Small intestine (tissue), 7 donors: ENCODE data around the gene PDZD7. TPM values are rescaled to one million over a fixed set of nuclear protein-coding genes. Genes with fewer than 3 reads are reported as not detected.
"Not testable (repeated sequence)": the region's sequence is repeated elsewhere in the genome, so short reads cannot be mapped to it uniquely, and the experiment has no call there.

ENCODE experiments used
- DNase-seq, 2 donors: peaks; one replicate each; pipeline versions ENCODE4 v3.0.0 to v3.0.0-alpha.2; 2013
- FAIRE-seq: peaks from 2 replicates; lab custom pipeline; 2012; peaks lifted over from hg19 to GRCh38; lab: Jason Lieb, UNC
- H3K27ac ChIP-seq, 3 donors: one replicate each; pipeline ENCODE4 v1.5.1; 2013; ENCODE audit warnings: low read length in 2 of 3, mild to moderate bottlenecking in 2 of 3, control low read depth in 1 of 3, inconsistent platforms in 1 of 3, low read depth in 1 of 3, moderate library complexity in 1 of 3
- H3K27me3 ChIP-seq, 3 donors: one replicate each; pipeline ENCODE4 v1.6.1; 2013; ENCODE audit warnings: low read length in 3 of 3, inconsistent platforms in 1 of 3; ENCODE audit not compliant: control insufficient read depth in 3 of 3, insufficient read depth in 3 of 3
- H3K36me3 ChIP-seq, 3 donors: one replicate each; pipeline ENCODE4 v1.6.1; 2013; ENCODE audit warnings: low read length in 3 of 3, inconsistent platforms in 1 of 3, low read depth in 1 of 3, mild to moderate bottlenecking in 1 of 3, moderate library complexity in 1 of 3; ENCODE audit not compliant: control insufficient read depth in 3 of 3, insufficient read depth in 2 of 3
- H3K4me1 ChIP-seq, 3 donors: one replicate each; pipeline ENCODE4 v1.6.1; 2013; ENCODE audit warnings: low read length in 2 of 3, inconsistent platforms in 1 of 3, low read depth in 1 of 3, mild to moderate bottlenecking in 1 of 3, moderate library complexity in 1 of 3; ENCODE audit not compliant: control insufficient read depth in 3 of 3, insufficient read depth in 2 of 3
- H3K4me3 ChIP-seq, 3 donors: one replicate each; pipeline ENCODE4 v1.5.1; 2013; ENCODE audit warnings: low read length in 3 of 3, control low read depth in 1 of 3, inconsistent platforms in 1 of 3, low read depth in 1 of 3, mild to moderate bottlenecking in 1 of 3, moderate library complexity in 1 of 3
- H3K9me3 ChIP-seq, 2 donors: one replicate each; pipeline ENCODE4 v1.6.1; 2013; ENCODE audit warnings: low read depth in 1 of 2, low read length in 1 of 2; ENCODE audit not compliant: control insufficient read depth in 2 of 2, insufficient read depth in 1 of 2
- WGBS, 3 donors: extraction: QIAGEN DNeasy Blood & Tissue Kit; methylation state at CpG; one replicate each; pipeline ENCODE4 v1.1.7; 2013; 5-methylcytosine and 5-hydroxymethylcytosine counted together
- polyA plus RNA-seq, 4 donors: library from polyadenylated mRNA; stranded (reverse) in 3 of 4; unstranded in 1 of 4; fragments of 200-250 nt in 3 of 4; fragments of 120-200 nt in 1 of 4; gene quantifications; one replicate each; pipeline versions ENCODE4 v1.2.1 to v1.2.3, GENCODE V29; 2013
- donor health status: healthy with polysubstance abuse.
- donor health status: control.
- donor health status: control.
- donor health status: Bipolar disorder and iron deficiency.
- donor health status: healthy.

The PDZD7 gene
- polyA plus RNA-seq, 4 donors, result 3.1 to 52.6 (median 28.8) TPM

GRCh38 chr10:100976906-100977305, 54.0 kb downstream of the PDZD7 start:
- no peak overlapping the region for H3K27ac ChIP-seq
- no peak for FAIRE-seq
- H3K9me3 ChIP-seq, result no peaks in the 10 kb centered on the region
- DNase-seq, result no peak
- WGBS, 3 donors, result 63 to 82% (median 75%) methylated on average over 3 of the region's 3 CpGs
- no peak overlapping the region for H3K4me3 ChIP-seq
- peaks cover 9 to 86% (median 11%) of the 10 kb centered on the region in 3 donors for H3K36me3 ChIP-seq
- H3K4me1 ChIP-seq, result peaks cover 0 to 16% (median 5%) of the 10 kb centered on the region in 3 donors
- no peaks in the 10 kb centered on the region for H3K27me3 ChIP-seq

- peaks cover 7 to 79% (median 8%) of the 10 kb centered on the region in 3 donors for H3K36me3 ChIP-seq
- not testable (repeated sequence) for FAIRE-seq, H3K27me3 ChIP-seq, H3K4me3 ChIP-seq, H3K27ac ChIP-seq, H3K9me3 ChIP-seq, DNase-seq
- peaks cover 0 to 31% (median 5%) of the 10 kb centered on the region in 3 donors for H3K4me1 ChIP-seq
- WGBS, 3 donors, result 84 to 92% (median 85%) methylated on average over 8 of the region's 8 CpGs
These were observed 55.5 kb downstream of the PDZD7 start for GRCh38 chr10:100975397-100975796.

- FAIRE-seq, result no peak
- WGBS, 3 donors, result 89 to 93% (median 90%) methylated on average over 6 of the region's 6 CpGs
- Histone ChIP-seq H3K4me3 (no peak overlapping the region), H3K27ac (peak overlapping the region in 1 of 3 donors; percentile 95), H3K9me3 (no peaks in the 10 kb centered on the region), H3K4me1 (peaks cover 0 to 41% (median 5%) of the 10 kb centered on the region in 3 donors), H3K36me3 (peaks cover under 1 to 56% (median 5%) of the 10 kb centered on the region in 3 donors), H3K27me3 (no peaks in the 10 kb centered on the region)
- DNase-seq, result no peak
These were observed 57.9 kb downstream of the PDZD7 start for GRCh38 chr10:100972904-100973535.

GRCh38 chr10:100972115-100972903, 58.6 kb downstream of the PDZD7 start:
- Histone ChIP-seq H3K27me3 (no peaks in the 10 kb centered on the region), H3K4me1 (peaks cover 0 to 44% (median 5%) of the 10 kb centered on the region in 3 donors), H3K36me3 (peaks cover 0 to 50% (median 2%) of the 10 kb centered on the region in 3 donors), H3K4me3 (no peak overlapping the region), H3K9me3 (no peaks in the 10 kb centered on the region), H3K27ac (peak overlapping the region in 2 of 3 donors; percentile 39 to 95)
- 73 to 81% (median 76%) methylated on average over 13 of the region's 13 CpGs for WGBS, 3 donors
- FAIRE-seq (no peak), DNase-seq (no peak)

GRCh38 chr10:100970914-100971811, 59.8 kb downstream of the PDZD7 start:
- peaks cover 0 to 46% (median 5%) of the 10 kb centered on the region in 3 donors for H3K4me1 ChIP-seq
- peak overlapping the region; percentile 39 to 95 (median 87) for H3K27ac ChIP-seq
- no peak for FAIRE-seq
- H3K4me3 ChIP-seq, result peak overlapping the region in 2 of 3 donors; percentile 86 to 94
- peak; percentile 87 to 96 for DNase-seq
- WGBS, 3 donors, result 16 to 58% (median 38%) methylated on average over 4 of the region's 4 CpGs
- no peaks in the 10 kb centered on the region for H3K27me3 ChIP-seq
- no peaks in the 10 kb centered on the region for H3K9me3 ChIP-seq
- H3K36me3 ChIP-seq, result peaks cover 0 to 46% (median 2%) of the 10 kb centered on the region in 3 donors

- no peaks in the 10 kb centered on the region for H3K9me3 ChIP-seq
- DNase-seq (peak; percentile 92 to 94), FAIRE-seq (no peak)
- H3K27me3 ChIP-seq, result no peaks in the 10 kb centered on the region
- H3K4me1 ChIP-seq, result peaks cover 0 to 46% (median 5%) of the 10 kb centered on the region in 3 donors
- H3K4me3 ChIP-seq, result peak overlapping the region; percentile 65 to 94 (median 86)
- peak overlapping the region; percentile 84 to 95 (median 87) for H3K27ac ChIP-seq
- 11 to 30% (median 13%) methylated on average over 11 to 13 of the region's 13 CpGs for whole genome bisulfite sequencing, 3 donors
- H3K36me3 ChIP-seq, result peaks cover 0 to 38% (median 6%) of the 10 kb centered on the region in 3 donors
These were observed 60.6 kb downstream of the PDZD7 start for GRCh38 chr10:100970076-100970913.

GRCh38 chr10:100969187-100970075, 61.5 kb downstream of the PDZD7 start, which contains the start of gene SEMA4G:
SEMA4G (plus strand) TSS chr10:100969504; CDS start chr10:100972913, 3,409 bp downstream.
- Histone ChIP-seq H3K9me3 (no peaks in the 10 kb centered on the region), H3K4me3 (peak within 1 kb of the TSS; percentile 65 to 94 (median 86)), H3K27me3 (no peaks in the 10 kb centered on the region), H3K36me3 (peaks cover 0 to 34% (median 6%) of the 10 kb centered on the region in 3 donors), H3K27ac (peak within 1 kb of the TSS; percentile 84 to 95 (median 87)), H3K4me1 (peaks cover 0 to 46% (median 5%) of the 10 kb centered on the region in 3 donors)
- WGBS, 3 donors, result 0 to 2% (median 2%) methylated on average over 42 to 70 of the region's 70 CpGs
- FAIRE-seq (no peak), DNase-seq (peak; percentile 50 to 80)
